Heart left ventricle (tissue), 16 donors: Measurements from ENCODE around the gene RRM2. TPM values are rescaled to one million over a fixed set of nuclear protein-coding genes. Genes with fewer than 3 reads are reported as not detected.

ENCODE experiments used
- ATAC-seq, 4 donors: fragments of 200-7000 bp; cut with Tn5 transposase; one replicate each; pipeline ENCODE4 v1.9.1; 2020 to 2022; ENCODE audit warnings: moderate library complexity in 4 of 4, mild to moderate bottlenecking in 3 of 4, moderate number of reproducible peaks in 1 of 4
- DNase-seq, 5 donors: peaks; one replicate each; pipeline ENCODE4 v3.0.0-alpha.2; 2020
- H3K27ac ChIP-seq, 12 donors: fragments of 200-600 bp; sonication (generic) in 4 of 12; one replicate each; pipeline versions ENCODE4 v1.5.0 to v1.8.0; 2016 to 2022; ENCODE audit warnings: mild to moderate bottlenecking in 2 of 12
- H3K27me3 ChIP-seq, 9 donors: fragments of 200-600 bp; sonication (generic) in 2 of 9; one replicate each; pipeline versions ENCODE4 v1.5.1 to v1.8.0; 2016 to 2022; ENCODE audit warnings: mild to moderate bottlenecking in 3 of 9
- H3K36me3 ChIP-seq, 9 donors: fragments of 200-600 bp; sonication (generic) in 2 of 9; one replicate each; pipeline versions ENCODE4 v1.5.0 to v1.8.0; 2018 to 2022; ENCODE audit warnings: mild to moderate bottlenecking in 2 of 9
- H3K4me1 ChIP-seq, 12 donors: fragments of 200-600 bp; sonication (generic) in 4 of 12; one replicate each; pipeline versions ENCODE4 v1.5.0 to v1.8.0; 2016 to 2022; ENCODE audit warnings: mild to moderate bottlenecking in 3 of 12
- H3K4me3 ChIP-seq, 12 donors: fragments of 200-600 bp; sonication (generic) in 4 of 12; one replicate each; pipeline versions ENCODE4 v1.5.0 to v1.8.0; 2017 to 2022; ENCODE audit warnings: mild to moderate bottlenecking in 9 of 12, moderate library complexity in 4 of 12
- H3K9me3 ChIP-seq, 12 donors: fragments of 200-600 bp; sonication (generic) in 4 of 12; one replicate each; pipeline versions ENCODE4 v1.5.0 to v1.8.0; 2016 to 2022; ENCODE audit warnings: mild to moderate bottlenecking in 1 of 12
- POLR2A ChIP-seq, 2 donors: fragments of 450-650 bp; IDR thresholded peaks; one replicate each; pipeline ENCODE4 v1.6.1; 2017; ENCODE audit warnings: antibody characterized with exemption in 2 of 2, mild to moderate bottlenecking in 2 of 2, moderate library complexity in 2 of 2
- WGBS, 4 donors: extraction: QIAGEN DNeasy Blood & Tissue Kit in 2 of 4; methylation state at CpG; one replicate each; pipeline versions ENCODE4 v1.1.5 to v1.1.7; 2013 to 2018; 5-methylcytosine and 5-hydroxymethylcytosine counted together
- intact Hi-C, 10 donors: fragments of 100-400 bp; cut with DNase I; formaldehyde crosslinking; loops; one replicate each; pipeline versions ENCODE4 v1.11.1 to v1.14.2; 2022
- polyA plus RNA-seq, 2 donors: library from polyadenylated mRNA; stranded (reverse); fragments of 200-250 nt; gene quantifications; one replicate each; pipeline ENCODE4 v1.2.3, GENCODE V29; 2013
- total RNA-seq, 9 donors: library from RNA; depleted of rRNA in 2 of 9; stranded (reverse); fragments of >200 nt in 2 of 9; fragmentation: NEBNext Ultra II Directional in 3 of 9; extraction: Animal tissue kit (Norgen Biotek cat#: 25700) in 3 of 9; gene quantifications; one replicate each; pipeline versions ENCODE4 v1.1.0 to v1.2.4, GENCODE V29; 2016 to 2023
- TF ChIP-seq, protein P1 (sequence below), 12 donors: fragments of 200-600 bp; sonication (generic) in 4 of 12; IDR thresholded peaks; one replicate each; pipeline versions ENCODE4 v1.5.0 to v1.8.0; 2018 to 2022; ENCODE audit warnings: antibody characterized with exemption in 12 of 12, mild to moderate bottlenecking in 5 of 12
- donor health status: ischemic (EF 13 %, LVEDD 7.1; RV severe dilation, severe dysfunction).
- donor health status: healthy with polysubstance abuse.
- donor health status: DM: no; HTN: yes; CAD: no.
- donor health status: DM: no; HTN: no; CAD: no.
- donor health status: ischemic (EF 25% LVEDD 6.9; RV normal size, moderate dysfunction).
- donor health status: ischemic (EF 25% LVEDD 5.7; RV mildly dilated, moderate dysfunction).
- donor health status: healthy.
- donor health status: DM: yes; HTN: yes; CAD: no.
- donor health status: ischemic (EF 35%, LVEDD 5.7; RV mildly dilated, moderate dysfunction).
- donor health status: nonischemic (EF 11% LVEDD 7.7; RV severe dilation, severe dysfunction).
- donor health status: DM: yes; HTN: yes; CAD: no.
- donor health status: PGD.
- donor health status: ischemic (EF 29% LVEDD 5.4; RV normal size, mild dysfunction).
- donor health status: nonischemic (EF 23%, LVEDD 6.1; RV moderate dilation, normal function).

RRM2 gene
- total and polyA plus RNA-seq, 11 donors, result 0.08 to 32.6 (median 1.0) TPM; not detected in 1

DNA sequence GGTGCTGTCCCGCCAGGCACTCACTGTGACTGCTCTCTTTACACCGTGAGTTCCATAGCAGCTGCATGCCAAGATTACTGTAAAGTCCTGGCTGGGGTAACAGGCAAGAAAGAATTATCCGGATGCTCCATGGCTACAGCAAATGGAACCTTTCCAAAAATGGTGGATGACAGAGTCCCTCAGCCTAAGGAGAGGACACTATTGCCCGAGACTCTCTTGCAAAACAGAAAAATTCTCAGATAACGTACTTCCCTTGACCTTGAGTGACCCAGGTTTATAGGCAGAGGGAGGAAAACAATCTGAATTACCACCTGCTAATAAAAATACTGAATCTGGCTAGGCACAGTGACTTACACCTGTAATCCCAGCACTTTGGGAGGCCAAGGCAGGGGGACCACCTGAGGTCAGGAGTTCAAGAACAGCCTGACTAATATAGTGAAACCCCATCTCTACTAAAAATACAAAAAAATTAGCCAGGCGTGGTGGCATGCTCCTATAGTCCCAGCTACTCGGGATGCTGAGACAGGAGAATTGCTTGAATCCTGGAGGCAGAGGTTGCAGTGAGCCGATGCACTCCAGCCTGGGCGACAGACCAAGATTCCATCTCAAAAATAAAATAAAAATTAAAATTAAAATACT, 46.8 kb upstream of the RRM2 start:
- 58 to 72% (median 65%) methylated on average over 9 of the region's 9 CpGs for WGBS, 4 donors
- intact Hi-C loops, result loop anchor here in 1 of 10 donors (10.0 kb wide), 1 partner anchor 589 kb away; no protein-coding TSS in a partner anchor
- no peak overlapping the region for H3K27ac ChIP-seq
- TF ChIP-seq, protein P1, sequence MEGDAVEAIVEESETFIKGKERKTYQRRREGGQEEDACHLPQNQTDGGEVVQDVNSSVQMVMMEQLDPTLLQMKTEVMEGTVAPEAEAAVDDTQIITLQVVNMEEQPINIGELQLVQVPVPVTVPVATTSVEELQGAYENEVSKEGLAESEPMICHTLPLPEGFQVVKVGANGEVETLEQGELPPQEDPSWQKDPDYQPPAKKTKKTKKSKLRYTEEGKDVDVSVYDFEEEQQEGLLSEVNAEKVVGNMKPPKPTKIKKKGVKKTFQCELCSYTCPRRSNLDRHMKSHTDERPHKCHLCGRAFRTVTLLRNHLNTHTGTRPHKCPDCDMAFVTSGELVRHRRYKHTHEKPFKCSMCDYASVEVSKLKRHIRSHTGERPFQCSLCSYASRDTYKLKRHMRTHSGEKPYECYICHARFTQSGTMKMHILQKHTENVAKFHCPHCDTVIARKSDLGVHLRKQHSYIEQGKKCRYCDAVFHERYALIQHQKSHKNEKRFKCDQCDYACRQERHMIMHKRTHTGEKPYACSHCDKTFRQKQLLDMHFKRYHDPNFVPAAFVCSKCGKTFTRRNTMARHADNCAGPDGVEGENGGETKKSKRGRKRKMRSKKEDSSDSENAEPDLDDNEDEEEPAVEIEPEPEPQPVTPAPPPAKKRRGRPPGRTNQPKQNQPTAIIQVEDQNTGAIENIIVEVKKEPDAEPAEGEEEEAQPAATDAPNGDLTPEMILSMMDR (IDR thresholded peaks at IDR 0.05), result no peak
- no peak for TF ChIP-seq POLR2A (IDR thresholded peaks at IDR 0.05)
- no peak for ATAC-seq
- peaks cover 0 to 27% (median 11%) of the 10 kb centered on the region in 12 donors for H3K4me1 ChIP-seq
- H3K27me3 ChIP-seq, result peaks cover 0 to 49% (median 11%) of the 10 kb centered on the region in 9 donors
- no peaks in the 10 kb centered on the region for H3K36me3 ChIP-seq
- H3K9me3 ChIP-seq, result no peaks in the 10 kb centered on the region
- no peak overlapping the region for H3K4me3 ChIP-seq
- DNase-seq, result no peak

DNA sequence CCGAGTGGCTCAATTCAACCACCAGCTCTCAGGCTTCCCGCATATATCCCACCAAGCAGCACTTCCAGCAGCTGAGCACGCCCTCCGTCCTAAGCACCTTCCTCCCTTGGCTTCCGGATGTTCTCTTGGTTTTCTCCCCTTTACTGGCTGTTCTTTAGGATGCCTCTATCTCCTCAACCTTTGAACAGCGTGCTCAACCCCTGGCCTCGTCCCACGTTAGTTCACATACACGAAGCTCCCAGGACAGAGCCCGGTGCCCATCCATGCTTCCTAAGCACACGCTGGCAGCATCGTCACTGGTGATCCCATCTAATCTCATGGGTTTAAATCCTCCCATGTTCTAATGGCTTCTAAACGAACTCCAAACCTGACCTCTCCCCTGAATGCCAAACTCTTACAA, 46.0 kb upstream of the RRM2 start:
- H3K4me3 ChIP-seq, result no peak overlapping the region
- DNase-seq, result no peak
- no peak for ATAC-seq
- H3K4me1 ChIP-seq, result peaks cover 0 to 30% (median 14%) of the 10 kb centered on the region in 12 donors
- 83 to 90% (median 83%) methylated on average over 13 of the region's 13 CpGs for WGBS, 4 donors
- TF ChIP-seq, protein P1 (IDR thresholded peaks at IDR 0.05), result no peak
- no peak for TF ChIP-seq POLR2A (IDR thresholded peaks at IDR 0.05)
- no peak overlapping the region for H3K27ac ChIP-seq
- intact Hi-C loops, result loop anchor here in 1 of 10 donors (10.0 kb wide), 1 partner anchor 588 kb away; no protein-coding TSS in a partner anchor
- no peaks in the 10 kb centered on the region for H3K9me3 ChIP-seq
- peaks cover 0 to 58% (median 14%) of the 10 kb centered on the region in 9 donors for H3K27me3 ChIP-seq
- H3K36me3 ChIP-seq, result no peaks in the 10 kb centered on the region

- TF ChIP-seq, protein P1 (IDR thresholded peaks at IDR 0.05), result no peak
- no peak for TF ChIP-seq POLR2A (IDR thresholded peaks at IDR 0.05)
- peaks cover 0 to 63% (median 14%) of the 10 kb centered on the region in 9 donors for H3K27me3 ChIP-seq
- intact Hi-C loops, result loop anchor here in 1 of 10 donors (10.0 kb wide), 1 partner anchor 588 kb away; no protein-coding TSS in a partner anchor
- H3K9me3 ChIP-seq, result no peaks in the 10 kb centered on the region
- H3K4me1 ChIP-seq, result peaks cover 0 to 30% (median 14%) of the 10 kb centered on the region in 12 donors
- H3K27ac ChIP-seq, result no peak overlapping the region
- no peak overlapping the region for H3K4me3 ChIP-seq
- 90 to 91% (median 91%) methylated on average over 5 of the region's 5 CpGs for WGBS, 4 donors
- DNase-seq, result no peak
- ATAC-seq, result no peak
- no peaks in the 10 kb centered on the region for H3K36me3 ChIP-seq
Observed at GRCh38 chr2:10076988-10077527, 45.5 kb upstream of the RRM2 start.

- Histone ChIP-seq H3K36me3 (no peaks in the 10 kb centered on the region), H3K27me3 (peaks cover 0 to 72% (median 14%) of the 10 kb centered on the region in 9 donors), H3K27ac (peak overlapping the region in 4 of 12 donors; percentile 87 to 90 (median 88)), H3K4me3 (peak overlapping the region in 5 of 12 donors; percentile 51 to 75 (median 65)), H3K4me1 (peaks cover 0 to 24% (median 14%) of the 10 kb centered on the region in 12 donors), H3K9me3 (no peaks in the 10 kb centered on the region)
- no peak for TF ChIP-seq POLR2A (IDR thresholded peaks at IDR 0.05)
- TF ChIP-seq, protein P1 (IDR thresholded peaks at IDR 0.05), result no peak
- no peak for ATAC-seq
- no peak for DNase-seq
- intact Hi-C loops, result loop anchor here in 1 of 10 donors (10.0 kb wide), 1 partner anchor 587 kb away; no protein-coding TSS in a partner anchor
- WGBS, 4 donors, result 89 to 93% (median 91%) methylated on average over 7 of the region's 7 CpGs
Observed at GRCh38 chr2:10078001-10078400, 44.5 kb upstream of the RRM2 start.
